HG03045 (cell line): Measurements from ENCODE around the gene NBR1.
"Not testable (repeated sequence)": the region's sequence is repeated elsewhere in the genome, so short reads cannot be mapped to it uniquely, and the experiment has no call there.

ENCODE experiments used
- ATAC-seq: cut with Tn5 transposase; IDR thresholded peaks from one replicate; pipeline ENCODE4 v1.9.1; 2021; ENCODE audit warnings: mild to moderate bottlenecking, moderate library complexity; ENCODE audit not compliant: unreplicated experiment

NBR1 gene

GRCh38 chr17:43213545-43213944 is 42.5 kb downstream of the NBR1 start:
- ATAC-seq: no peak

GRCh38 chr17:43215341-43215740 is 44.3 kb downstream of the NBR1 start:
- no peak for ATAC-seq

GRCh38 chr17:43216369-43216761 is 45.4 kb downstream of the NBR1 start:
- no peak for ATAC-seq

GRCh38 chr17:43216762-43217613 is 46.0 kb downstream of the NBR1 start:
- ATAC-seq: no peak

GRCh38 chr17:43217614-43218087 is 46.6 kb downstream of the NBR1 start:
- no peak for ATAC-seq

GRCh38 chr17:43219001-43219400 is 48.0 kb downstream of the NBR1 start:
- ATAC-seq: no peak

GRCh38 chr17:43219746-43220380 is 48.8 kb downstream of the NBR1 start:
- no peak for ATAC-seq

GRCh38 chr17:43220511-43221125 is 49.6 kb downstream of the NBR1 start:
- no peak for ATAC-seq

GRCh38 chr17:43224146-43224705 is 53.2 kb downstream of the NBR1 start:
- ATAC-seq: no peak

- ATAC-seq: no peak
These were observed 55.4 kb downstream of the NBR1 start for GRCh38 chr17:43226393-43226792.

- not testable (repeated sequence) for ATAC-seq
These were observed 57.2 kb downstream of the NBR1 start, which contains the start of gene CCDC200 for GRCh38 chr17:43228020-43228782. TSS of gene CCDC200 (minus strand) at chr17:43228623. CDS start at chr17:43228554, 69 bp downstream.

- ATAC-seq: not testable (repeated sequence)
These were observed 60.4 kb downstream of the NBR1 start for GRCh38 chr17:43231205-43232020.

GRCh38 chr17:43232021-43232699 is 61.1 kb downstream of the NBR1 start:
- ATAC-seq: not testable (repeated sequence)

- not testable (repeated sequence) for ATAC-seq
These were observed 62.2 kb downstream of the NBR1 start for GRCh38 chr17:43233263-43233662.

GRCh38 chr17:43233877-43234276 is 62.9 kb downstream of the NBR1 start, which contains the start of gene RNU2-1:
TSS of gene RNU2-1 (minus strand) at chr17:43233977.
- ATAC-seq: not testable (repeated sequence)

GRCh38 chr17:43239597-43239996 is 68.6 kb downstream of the NBR1 start:
- ATAC-seq: not testable (repeated sequence)

GRCh38 chr17:43240596-43241352 is 69.8 kb downstream of the NBR1 start:
- not testable (repeated sequence) for ATAC-seq

GRCh38 chr17:43246456-43246855 is 75.4 kb downstream of the NBR1 start:
- ATAC-seq: not testable (repeated sequence)
